ENCODE data around the gene SYNPR.

The SYNPR gene

DNA sequence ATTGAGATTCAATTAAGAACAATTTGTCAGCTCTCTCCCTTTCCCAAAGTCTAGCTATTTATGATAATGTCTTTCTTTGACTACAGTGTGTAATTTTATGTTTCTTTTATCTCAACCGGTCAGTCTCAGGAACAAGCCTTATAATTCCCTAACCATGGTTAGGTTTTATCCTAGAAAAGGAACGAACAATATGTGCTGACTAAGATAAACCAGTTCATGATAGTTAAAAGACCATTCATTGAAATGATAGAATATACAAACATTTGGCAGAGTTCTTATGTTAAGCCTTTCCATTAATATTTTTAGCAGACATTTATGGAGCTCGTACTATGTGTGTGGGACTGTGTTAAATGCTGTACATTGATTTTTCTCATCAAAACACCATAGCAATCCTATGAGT, 106.3 kb downstream of the SYNPR start:
- DNase-seq (ENCODE audit: low spot score) = no peak

DNA sequence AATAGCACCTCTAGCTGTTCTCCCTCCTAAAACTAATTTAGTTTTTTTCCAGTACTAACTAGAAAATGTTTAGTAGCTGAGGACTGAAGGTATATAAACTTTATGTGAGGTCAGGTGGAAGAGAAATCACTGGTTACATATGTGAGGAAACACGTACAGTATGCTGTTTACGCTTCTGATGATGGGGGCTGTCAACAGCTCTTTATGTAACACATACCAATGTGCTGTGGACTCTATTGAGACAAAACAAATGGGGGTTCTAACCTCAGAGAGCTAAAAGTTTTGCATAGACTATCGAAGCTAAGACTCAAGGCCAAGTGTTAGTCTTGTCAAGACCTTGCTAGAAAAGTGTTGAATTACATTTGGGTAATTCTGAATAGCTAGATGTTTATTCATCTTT, 107.5 kb downstream of the SYNPR start:
- no peak for DNase-seq (ENCODE audit: low spot score)

GRCh38 chr3:63386568-63386967, 108.5 kb downstream of the SYNPR start:
- no peak for DNase-seq (ENCODE audit: low spot score)

GRCh38 chr3:63387568-63387967, 109.5 kb downstream of the SYNPR start:
- peak; percentile 20 for DNase-seq (ENCODE audit: low spot score)

- DNase-seq (ENCODE audit: low spot score) = no peak
Measured at GRCh38 chr3:63390710-63391230, 112.7 kb downstream of the SYNPR start.

GRCh38 chr3:63395960-63396359, 117.9 kb downstream of the SYNPR start:
- no peak for DNase-seq (ENCODE audit: low spot score)

GRCh38 chr3:63400246-63400860, 122.2 kb downstream of the SYNPR start:
- DNase-seq (ENCODE audit: low spot score) = no peak

- DNase-seq (ENCODE audit: low spot score) = no peak
Measured at GRCh38 chr3:63405882-63406281, 127.8 kb downstream of the SYNPR start.

DNA sequence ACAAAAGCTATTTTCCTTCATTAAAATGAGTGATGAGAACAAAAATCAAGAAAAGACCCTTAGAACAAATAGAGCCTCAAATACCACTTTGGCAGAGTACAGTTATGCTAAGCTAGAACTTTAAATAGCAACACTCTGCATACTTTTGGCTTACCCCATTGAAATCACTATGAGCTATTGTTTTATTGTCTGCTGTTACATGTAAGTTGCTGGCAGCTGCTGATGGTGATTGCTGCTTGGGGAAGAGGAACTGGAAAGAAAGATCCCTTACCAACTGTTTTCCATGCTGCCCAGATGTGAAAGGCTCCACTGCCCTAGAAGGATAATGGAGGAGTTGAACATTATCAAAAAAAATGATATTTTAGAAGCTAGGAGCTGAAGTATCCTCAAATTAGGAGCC, 135.4 kb downstream of the SYNPR start:
- no peak for DNase-seq (ENCODE audit: low spot score)

DNA sequence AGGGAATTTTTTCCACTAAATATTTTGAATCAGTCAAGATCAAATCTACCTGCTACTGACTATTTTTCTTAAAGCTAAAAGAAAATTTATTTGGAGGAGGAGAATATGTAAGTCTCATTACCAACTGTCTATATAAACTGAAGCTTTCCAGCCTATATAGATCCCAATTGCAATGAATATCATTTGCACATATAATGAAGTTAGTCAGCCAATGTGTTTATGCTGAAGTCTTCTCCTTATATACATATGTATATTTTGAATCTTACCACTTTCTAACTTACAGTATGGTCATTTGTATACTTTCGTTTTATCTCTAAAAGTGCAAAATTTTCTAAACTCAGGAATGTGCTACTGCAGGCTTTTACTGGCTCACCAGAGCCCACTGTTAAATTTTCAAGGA, 136.5 kb downstream of the SYNPR start:
- DNase-seq (ENCODE audit: low spot score) = no peak

- no peak for DNase-seq (ENCODE audit: low spot score)
Measured at GRCh38 chr3:63429905-63430304, 151.8 kb downstream of the SYNPR start.

GRCh38 chr3:63430875-63431274, 152.8 kb downstream of the SYNPR start:
- no peak for DNase-seq (ENCODE audit: low spot score)

DNA sequence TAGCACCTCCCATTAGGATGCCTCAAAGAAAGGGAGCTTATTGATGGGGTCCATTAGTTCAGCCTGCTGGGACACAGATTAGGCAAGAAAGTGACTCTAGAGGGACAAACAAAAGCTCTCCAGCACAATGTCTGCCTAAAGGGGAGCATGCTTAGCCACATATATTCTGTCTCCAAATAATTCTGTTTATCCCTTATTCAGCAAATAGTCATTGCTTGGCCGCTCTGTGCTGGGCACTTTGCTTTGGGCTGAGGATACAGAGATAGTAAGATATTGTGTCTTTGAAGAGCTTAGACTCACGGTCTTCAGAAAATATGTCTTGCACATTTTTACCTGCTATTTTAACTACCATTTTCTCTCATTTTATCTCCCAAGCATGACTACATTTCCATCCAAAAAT, 159.8 kb downstream of the SYNPR start:
- no peak for DNase-seq (ENCODE audit: low spot score)

DNA sequence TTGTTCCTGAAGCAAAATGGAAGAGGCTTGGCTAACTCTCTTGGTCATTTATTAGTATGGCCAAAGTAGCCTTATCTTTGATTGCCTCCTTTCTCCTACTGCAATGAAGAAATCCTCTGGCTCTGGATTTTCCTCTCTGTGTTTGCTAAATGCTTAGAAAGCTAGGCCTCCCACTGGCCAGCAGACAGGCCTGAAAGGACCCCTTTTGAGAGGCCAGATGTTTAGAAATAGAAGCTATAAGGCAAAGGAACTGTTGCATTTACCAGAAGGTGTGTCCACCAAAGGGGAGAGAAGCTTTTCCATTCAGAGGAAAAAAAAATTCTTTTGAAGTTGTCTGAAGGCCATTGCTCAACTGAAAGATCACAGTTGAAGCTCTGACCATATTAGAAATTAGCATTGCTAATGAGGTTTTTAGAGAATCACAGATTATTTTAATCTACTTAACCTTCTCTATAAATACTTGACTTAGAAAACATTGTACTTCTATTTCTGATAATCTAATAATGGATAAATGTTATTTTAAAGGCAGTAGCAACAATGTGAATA, 160.8 kb downstream of the SYNPR start:
- no peak for DNase-seq (ENCODE audit: low spot score)

- DNase-seq (ENCODE audit: low spot score) = no peak
Measured at GRCh38 chr3:63441262-63441661, 163.2 kb downstream of the SYNPR start.

DNA sequence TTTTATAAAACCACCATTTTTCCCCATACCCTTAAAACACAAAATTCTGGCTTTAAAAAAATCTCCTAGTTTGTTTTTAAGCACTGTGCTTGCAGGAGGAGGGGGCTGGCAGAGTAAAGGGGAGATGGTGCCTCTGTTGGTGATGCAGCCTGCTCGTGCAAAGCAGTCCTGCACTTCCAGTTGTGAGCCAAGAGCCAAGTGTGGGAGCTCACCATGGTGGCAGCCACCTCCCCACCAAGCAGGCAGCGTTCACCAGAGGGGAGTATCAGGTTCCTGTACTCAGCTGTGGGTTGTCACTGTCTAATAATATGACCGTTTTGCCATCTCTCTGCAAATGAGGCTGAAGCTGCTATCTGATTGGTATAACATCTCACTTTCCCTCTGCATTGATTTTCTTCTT, 164.8 kb downstream of the SYNPR start:
- DNase-seq (ENCODE audit: low spot score) = no peak

DNA sequence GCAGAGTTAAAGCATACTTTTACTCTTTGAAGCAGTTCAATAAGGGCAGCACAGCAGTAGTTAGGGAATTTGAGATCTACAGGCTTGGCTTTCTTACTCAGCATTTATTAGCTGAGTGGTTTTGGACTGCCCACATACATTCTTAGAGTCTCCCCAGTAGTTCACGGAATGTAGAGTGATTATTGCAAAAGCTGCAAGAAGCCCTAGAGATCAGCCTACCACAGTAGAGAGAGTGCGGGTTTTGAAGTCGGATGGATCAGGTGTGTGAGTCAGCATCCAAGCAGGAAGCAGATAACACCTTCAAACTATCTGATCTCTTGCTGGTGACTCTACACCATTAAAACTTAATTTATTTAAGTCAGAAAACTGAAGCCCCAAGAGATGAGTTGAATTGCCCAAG, 171.9 kb downstream of the SYNPR start:
- peak; percentile 36 for DNase-seq (ENCODE audit: low spot score)

- DNase-seq (ENCODE audit: low spot score) = peak; percentile 7
Measured at GRCh38 chr3:63450634-63451363, 172.7 kb downstream of the SYNPR start.

GRCh38 chr3:63456901-63457300, 178.8 kb downstream of the SYNPR start:
- no peak for DNase-seq (ENCODE audit: low spot score)

- no peak for DNase-seq (ENCODE audit: low spot score)
Measured at GRCh38 chr3:63458405-63458804, 180.3 kb downstream of the SYNPR start.

GRCh38 chr3:63462732-63463131, 184.6 kb downstream of the SYNPR start:
- DNase-seq (ENCODE audit: low spot score) = no peak

DNA sequence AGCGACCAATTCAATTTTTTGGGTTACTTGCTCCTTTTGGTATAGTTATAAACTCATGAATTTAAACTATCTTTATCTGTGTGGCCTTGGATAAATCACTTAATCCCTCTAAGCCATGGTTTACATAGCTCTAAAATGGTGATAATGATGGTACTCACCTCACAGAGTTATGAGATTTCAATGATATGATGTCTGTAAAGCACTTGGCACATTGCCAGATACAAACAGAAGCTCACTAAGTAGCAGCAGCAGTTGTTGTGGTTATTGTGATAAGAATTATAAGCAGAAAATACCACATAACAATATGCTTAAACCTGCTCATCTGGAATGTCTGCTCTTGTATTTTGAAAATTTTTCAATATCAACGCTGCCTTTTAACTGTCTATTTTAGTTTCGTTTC, 189.3 kb downstream of the SYNPR start:
- no peak for DNase-seq (ENCODE audit: low spot score)

DNA sequence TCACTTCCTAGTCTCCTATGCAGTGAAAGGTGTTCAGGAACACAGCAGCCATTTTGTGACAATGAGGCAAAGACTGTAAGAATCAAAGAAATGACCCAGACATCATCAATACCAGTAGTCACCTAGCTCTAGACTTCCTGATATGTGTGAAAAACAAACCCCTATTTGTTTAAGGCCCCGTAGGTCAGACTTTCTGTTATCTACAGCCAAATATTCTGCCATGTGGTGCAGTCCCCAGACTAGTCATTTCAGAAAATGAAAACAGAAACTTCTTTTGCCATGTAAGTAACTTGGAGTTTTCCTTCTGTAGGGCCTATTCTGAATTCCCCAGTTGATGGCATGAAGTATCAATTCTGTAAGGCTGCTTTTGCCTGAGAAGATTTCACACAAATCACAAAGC, 192.6 kb downstream of the SYNPR start:
- no peak for DNase-seq (ENCODE audit: low spot score)

DNA sequence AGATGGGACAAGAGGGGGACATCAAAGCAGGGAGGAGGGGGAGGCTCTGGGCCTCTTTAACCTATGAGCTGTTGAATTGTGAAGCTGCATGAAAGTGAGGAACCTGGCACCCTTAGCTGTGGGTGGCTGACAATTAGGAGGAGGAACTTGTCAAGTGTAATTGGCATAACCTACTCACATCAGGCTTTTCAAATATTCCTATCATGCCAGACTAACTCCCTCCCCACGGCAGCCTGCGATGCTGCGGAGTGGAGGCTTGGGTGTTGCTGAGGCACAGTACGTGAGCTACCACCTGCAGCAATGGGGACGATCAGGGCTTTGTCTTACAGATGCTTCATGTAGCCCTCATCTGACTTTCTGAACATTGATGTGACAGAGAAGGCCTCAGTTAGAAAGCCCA, 193.7 kb downstream of the SYNPR start:
- no peak for DNase-seq (ENCODE audit: low spot score)

All from GM03348 (cell line).